Measurements from ENCODE around the gene PGAP6. TPM values are rescaled to one million over a fixed set of nuclear protein-coding genes. Genes with fewer than 3 reads are reported as not detected.
A peak's percentile ranks its signal among the peaks of the same experiment; 100 is the strongest.
"Not testable (repeated sequence)": the region's sequence is repeated elsewhere in the genome, so short reads cannot be mapped to it uniquely, and the experiment has no call there.

PGAP6 gene
- polyA plus RNA-seq, 3 donors from 2014 or later, result 16.0 to 35.9 (median 23.7) TPM

GRCh38 chr16:363110-363765 lies 18.5 kb downstream of the PGAP6 start:
- no peak for DNase-seq
- Mint-ChIP-seq H3K36me3 (peaks cover 0 to 7% (median 4%) of the 10 kb centered on the region in 3 donors), H3K4me1 (peaks cover 5 to 7% of the 10 kb centered on the region in 2 donors), H3K4me3 (no peak overlapping the region), H3K27me3 (ENCODE audit: low read depth in 3 of 3) (peaks cover 1 to 3% (median 2%) of the 10 kb centered on the region in 3 donors), H3K9me3 (no peaks in the 10 kb centered on the region), H3K27ac (no peak overlapping the region)

GRCh38 chr16:362702-362999 lies 19.1 kb downstream of the PGAP6 start:
- not testable (repeated sequence) for H3K4me1 Mint-ChIP-seq; H3K27ac Mint-ChIP-seq; H3K27me3 Mint-ChIP-seq (ENCODE audit: low read depth in 3 of 3); H3K9me3 Mint-ChIP-seq; DNase-seq; H3K4me3 Mint-ChIP-seq; H3K36me3 Mint-ChIP-seq

GRCh38 chr16:361872-362701 lies 19.7 kb downstream of the PGAP6 start:
- Mint-ChIP-seq H3K27me3 (ENCODE audit: low read depth in 3 of 3) (peaks cover 1 to 3% (median 2%) of the 10 kb centered on the region in 3 donors), H3K4me3 (peak overlapping the region in 2 of 5 donors; percentile 41 to 64), H3K9me3 (no peaks in the 10 kb centered on the region), H3K36me3 (peaks cover 0 to 5% (median 2%) of the 10 kb centered on the region in 3 donors), H3K27ac (peak overlapping the region in 3 of 6 donors; percentile 56 to 80 (median 57)), H3K4me1 (peaks cover 7 to 8% of the 10 kb centered on the region in 2 donors)
- peak; percentile 69 to 73 (median 73) for DNase-seq

GRCh38 chr16:361341-361871 lies 20.4 kb downstream of the PGAP6 start:
- Mint-ChIP-seq H3K4me3 (no peak overlapping the region), H3K9me3 (no peaks in the 10 kb centered on the region), H3K27me3 (ENCODE audit: low read depth in 3 of 3) (peaks cover 1 to 3% (median 2%) of the 10 kb centered on the region in 3 donors), H3K36me3 (no peaks in the 10 kb centered on the region), H3K4me1 (peaks cover 10 to 13% of the 10 kb centered on the region in 2 donors), H3K27ac (no peak overlapping the region)
- DNase-seq, result no peak

- H3K4me3 Mint-ChIP-seq, result no peak overlapping the region
- no peaks in the 10 kb centered on the region for H3K9me3 Mint-ChIP-seq
- no peak for DNase-seq
- peaks cover 1 to 3% (median 2%) of the 10 kb centered on the region in 3 donors for H3K27me3 Mint-ChIP-seq (ENCODE audit: low read depth in 3 of 3)
- H3K36me3 Mint-ChIP-seq, result no peaks in the 10 kb centered on the region
- peaks cover 13 to 17% of the 10 kb centered on the region in 2 donors for H3K4me1 Mint-ChIP-seq
- H3K27ac Mint-ChIP-seq, result no peak overlapping the region
These were observed 21.0 kb downstream of the PGAP6 start for GRCh38 chr16:360698-361336.

GRCh38 chr16:359871-360697 lies 21.7 kb downstream of the PGAP6 start:
- Mint-ChIP-seq H3K4me1 (peaks cover 20 to 25% of the 10 kb centered on the region in 2 donors), H3K9me3 (no peaks in the 10 kb centered on the region), H3K27ac (no peak overlapping the region), H3K27me3 (ENCODE audit: low read depth in 3 of 3) (peaks cover 2 to 4% (median 3%) of the 10 kb centered on the region in 3 donors), H3K36me3 (no peaks in the 10 kb centered on the region), H3K4me3 (no peak overlapping the region)
- no peak for DNase-seq

- Mint-ChIP-seq H3K27ac (no peak overlapping the region), H3K9me3 (no peaks in the 10 kb centered on the region), H3K36me3 (no peaks in the 10 kb centered on the region), H3K4me1 (peaks cover 26 to 29% of the 10 kb centered on the region in 2 donors), H3K27me3 (ENCODE audit: low read depth in 3 of 3) (peaks cover 2 to 7% (median 4%) of the 10 kb centered on the region in 3 donors), H3K4me3 (no peak overlapping the region)
- DNase-seq, result no peak
These were observed 22.6 kb downstream of the PGAP6 start for GRCh38 chr16:359067-359763.

GRCh38 chr16:356741-357140 lies 25.0 kb downstream of the PGAP6 start:
- Mint-ChIP-seq H3K27me3 (ENCODE audit: low read depth in 3 of 3) (peaks cover 2 to 10% (median 6%) of the 10 kb centered on the region in 3 donors), H3K4me1 (peaks cover 27 to 32% of the 10 kb centered on the region in 2 donors), H3K36me3 (no peaks in the 10 kb centered on the region), H3K4me3 (peak overlapping the region in 1 of 5 donors; percentile 9), H3K9me3 (no peaks in the 10 kb centered on the region), H3K27ac (peak overlapping the region in 4 of 6 donors; percentile 62 to 98 (median 85))
- no peak for DNase-seq

- H3K36me3 Mint-ChIP-seq, result peaks cover 0 to 6% (median 6%) of the 10 kb centered on the region in 3 donors
- peak; percentile 76 to 82 (median 77) for DNase-seq
- H3K4me3 Mint-ChIP-seq, result peak overlapping the region; percentile 87 to 98 (median 92)
- peaks cover 44 to 47% of the 10 kb centered on the region in 2 donors for H3K4me1 Mint-ChIP-seq
- peaks cover 4 to 25% (median 8%) of the 10 kb centered on the region in 3 donors for H3K27me3 Mint-ChIP-seq (ENCODE audit: low read depth in 3 of 3)
- peak overlapping the region; percentile 91 to 98 (median 96) for H3K27ac Mint-ChIP-seq
- no peaks in the 10 kb centered on the region for H3K9me3 Mint-ChIP-seq
These were observed 26.8 kb downstream of the PGAP6 start for GRCh38 chr16:354971-355461.

GRCh38 chr16:354291-354881 lies 27.4 kb downstream of the PGAP6 start:
- peaks cover 50 to 53% of the 10 kb centered on the region in 2 donors for H3K4me1 Mint-ChIP-seq
- no peaks in the 10 kb centered on the region for H3K9me3 Mint-ChIP-seq
- H3K27ac Mint-ChIP-seq, result peak overlapping the region; percentile 91 to 98 (median 96)
- H3K36me3 Mint-ChIP-seq, result peaks cover 0 to 6% (median 6%) of the 10 kb centered on the region in 3 donors
- peak overlapping the region; percentile 87 to 98 (median 92) for H3K4me3 Mint-ChIP-seq
- peaks cover 4 to 28% (median 8%) of the 10 kb centered on the region in 3 donors for H3K27me3 Mint-ChIP-seq (ENCODE audit: low read depth in 3 of 3)
- DNase-seq, result no peak

- Mint-ChIP-seq H3K27me3 (ENCODE audit: low read depth in 3 of 3) (peaks cover 4 to 28% (median 8%) of the 10 kb centered on the region in 3 donors), H3K4me3 (peak overlapping the region; percentile 87 to 98 (median 92)), H3K4me1 (peaks cover 55 to 60% of the 10 kb centered on the region in 2 donors), H3K9me3 (no peaks in the 10 kb centered on the region), H3K36me3 (peaks cover 0 to 6% (median 6%) of the 10 kb centered on the region in 3 donors), H3K27ac (peak overlapping the region; percentile 91 to 98 (median 96))
- DNase-seq, result peak in 2 of 3 donors; percentile 46 to 54
These were observed 28.1 kb downstream of the PGAP6 start for GRCh38 chr16:353404-354290.
